Measurements from ENCODE around the gene MAPK1. TPM values are rescaled to one million over a fixed set of nuclear protein-coding genes. Genes with fewer than 3 reads are reported as not detected.
"Not testable (repeated sequence)": the region's sequence is repeated elsewhere in the genome, so short reads cannot be mapped to it uniquely, and the experiment has no call there.

The MAPK1 gene
- total RNA-seq = 10 to 100 TPM; 44.9 to 87.2 (median 63.5) TPM

GRCh38 chr22:21867528-21868266, at the start of gene MAPK1:
Gene MAPK1, minus strand, starts transcription at chr22:21867645. Its CDS starts 205 bp downstream, at chr22:21867440.
- intact Hi-C loops (cut with DNase I) = loop anchor here (2.0 to 10.0 kb wide), 4 partner anchors 29 to 133 kb away; partner anchors contain the start of gene YPEL1
- H3K27ac ChIP-seq (replicated peaks in 1 of 4) = peak within 1 kb of the TSS; percentile 89 to 95 (median 90)
- DNase-seq (ENCODE audit: extremely low spot score) = peak; percentile 98
- no peaks in the 10 kb centered on the region for H3K9me3 ChIP-seq
- peak within 1 kb of the TSS; percentile 72 to 97 (median 94) for H3K4me3 ChIP-seq
- 2% methylated on average over 32 of the region's 74 CpGs for WGBS
- no peaks in the 10 kb centered on the region for H3K36me3 ChIP-seq
- H3K4me1 ChIP-seq = peaks cover 30 to 51% (median 46%) of the 10 kb centered on the region in 4 donors
- no peaks in the 10 kb centered on the region for H3K27me3 ChIP-seq
- peak; percentile 73 for TF ChIP-seq POLR2A (IDR thresholded peaks at IDR 0.05; ENCODE audit: low read depth)
- peak; percentile 89 to 96 for TF ChIP-seq POLR2AphosphoS5 (IDR thresholded peaks at IDR 0.05)
- peak; percentile 33 to 41 (median 38) for TF ChIP-seq CTCF (IDR thresholded peaks at IDR 0.05)
- no peak for TF ChIP-seq EP300 (IDR thresholded peaks at IDR 0.05)

DNA sequence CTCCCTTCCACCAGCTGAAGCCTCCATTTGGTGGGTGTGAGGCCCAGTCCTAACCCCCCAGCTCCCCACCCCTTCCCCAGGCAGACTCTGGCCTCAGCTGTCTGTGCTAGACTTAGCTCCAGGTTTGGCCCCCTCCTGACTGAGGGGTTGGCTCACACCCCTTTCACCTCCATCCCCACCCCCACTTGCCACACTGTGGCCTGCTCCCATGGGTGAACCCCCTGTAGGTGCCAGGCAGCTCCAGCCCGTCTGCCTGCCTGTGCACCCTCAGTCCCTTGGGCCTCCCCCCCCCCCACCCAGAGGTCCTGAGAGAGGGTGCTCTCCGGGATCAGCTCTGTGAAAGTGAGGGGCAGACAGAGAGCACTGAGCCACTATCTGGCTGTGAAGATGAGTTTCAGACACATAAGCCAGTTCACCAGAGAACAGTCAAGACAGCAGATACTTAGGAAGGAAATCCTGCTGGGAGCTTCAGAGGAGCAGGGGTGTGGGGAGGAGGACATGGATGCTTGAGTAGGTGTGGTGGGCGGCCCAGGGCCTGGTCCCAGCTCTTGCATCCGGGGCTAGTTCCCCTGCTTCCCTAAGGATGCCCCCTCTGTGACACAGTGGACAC, 49.0 kb upstream of the MAPK1 start:
- no peaks in the 10 kb centered on the region for H3K27me3 ChIP-seq
- TF ChIP-seq POLR2A (IDR thresholded peaks at IDR 0.05; ENCODE audit: low read depth) (no peak), POLR2AphosphoS5 (IDR thresholded peaks at IDR 0.05) (no peak), CTCF (IDR thresholded peaks at IDR 0.05) (no peak), EP300 (IDR thresholded peaks at IDR 0.05) (no peak)
- no peak for DNase-seq (ENCODE audit: extremely low spot score)
- intact Hi-C loops (cut with DNase I) = no loop called here
- H3K9me3 ChIP-seq = no peaks in the 10 kb centered on the region
- H3K4me3 ChIP-seq = no peak overlapping the region
- H3K4me1 ChIP-seq = peaks cover 7 to 17% (median 15%) of the 10 kb centered on the region in 4 donors
- WGBS = 87% methylated on average over 4 of the region's 4 CpGs
- H3K27ac ChIP-seq (replicated peaks in 1 of 4) = no peak overlapping the region
- H3K36me3 ChIP-seq = peaks cover 0 to 26% (median 25%) of the 10 kb centered on the region in 4 donors

GRCh38 chr22:21915624-21916308, 48.3 kb upstream of the MAPK1 start:
- TF ChIP-seq CTCF (IDR thresholded peaks at IDR 0.05) = no peak
- TF ChIP-seq POLR2A (IDR thresholded peaks at IDR 0.05; ENCODE audit: low read depth) = no peak
- no peak for TF ChIP-seq POLR2AphosphoS5 (IDR thresholded peaks at IDR 0.05)
- TF ChIP-seq EP300 (IDR thresholded peaks at IDR 0.05) = no peak
- intact Hi-C loops (cut with DNase I) = no loop called here
- H3K9me3 ChIP-seq = no peaks in the 10 kb centered on the region
- no peak overlapping the region for H3K27ac ChIP-seq (replicated peaks in 1 of 4)
- DNase-seq (ENCODE audit: extremely low spot score) = no peak
- H3K4me3 ChIP-seq = no peak overlapping the region
- 87% methylated on average over 4 of the region's 4 CpGs for WGBS
- peaks cover 0 to 20% (median 19%) of the 10 kb centered on the region in 4 donors for H3K36me3 ChIP-seq
- no peaks in the 10 kb centered on the region for H3K27me3 ChIP-seq
- peaks cover 7 to 17% (median 14%) of the 10 kb centered on the region in 4 donors for H3K4me1 ChIP-seq

DNA sequence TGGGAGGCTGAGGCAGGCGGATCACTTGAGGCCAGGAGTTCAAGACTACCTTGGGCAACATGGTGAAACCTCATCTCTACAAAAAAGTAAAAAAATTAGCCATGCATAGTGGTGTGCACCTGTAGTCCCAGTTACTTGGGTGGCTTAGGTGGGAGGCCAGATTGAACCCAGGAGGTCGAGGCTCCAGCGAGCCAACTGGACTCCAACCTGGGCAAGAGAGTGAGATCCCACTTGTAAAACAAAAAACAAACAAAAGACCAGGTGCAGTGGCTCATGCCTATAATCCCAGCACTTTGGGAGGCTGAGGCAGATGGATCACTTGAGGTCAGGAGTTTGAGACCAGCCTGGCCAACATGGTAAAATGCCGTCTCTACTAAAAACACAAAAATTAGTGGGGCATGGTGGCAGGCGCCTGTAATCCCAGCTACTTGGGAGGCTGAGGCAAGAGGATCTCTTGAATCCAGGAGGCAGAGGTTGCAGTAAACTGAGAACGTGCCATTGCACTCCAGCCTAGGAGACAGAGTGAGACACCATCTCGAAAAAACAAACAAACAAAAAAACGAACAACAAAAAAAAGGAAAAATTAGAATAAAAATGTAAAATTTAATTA, 46.7 kb upstream of the MAPK1 start:
- intact Hi-C loops (cut with DNase I); H3K4me3 ChIP-seq; H3K27ac ChIP-seq (replicated peaks in 1 of 4); H3K27me3 ChIP-seq; H3K9me3 ChIP-seq; H3K36me3 ChIP-seq; DNase-seq (ENCODE audit: extremely low spot score): not testable (repeated sequence)
- peaks cover 7 to 17% (median 14%) of the 10 kb centered on the region in 4 donors for H3K4me1 ChIP-seq
- WGBS = 88% methylated on average over 8 of the region's 8 CpGs

- intact Hi-C loops (cut with DNase I); H3K27me3 ChIP-seq; H3K4me3 ChIP-seq; H3K9me3 ChIP-seq; H3K27ac ChIP-seq (replicated peaks in 1 of 4); H3K4me1 ChIP-seq; DNase-seq (ENCODE audit: extremely low spot score); H3K36me3 ChIP-seq: not testable (repeated sequence)
- WGBS = 95% methylated on average over 4 of the region's 4 CpGs
Observed at GRCh38 chr22:21910367-21910766, 42.9 kb upstream of the MAPK1 start.

Measured in esophagus muscularis mucosa (tissue), 4 donors.